Nephron (organoid): Measurements from ENCODE around the gene ZNF738.
"Not testable (repeated sequence)": the region's sequence is repeated elsewhere in the genome, so short reads cannot be mapped to it uniquely, and the experiment has no call there.

ENCODE experiments used
- H3K27ac Mint-ChIP-seq, 3 experiments: 2 replicates each; pipeline ENCODE4 v1.8.0; 2020; ENCODE audit warnings: mixed read lengths in 3 of 3, mild to moderate bottlenecking in 2 of 3, moderate library complexity in 1 of 3
- H3K27me3 Mint-ChIP-seq: 2 replicates; pipeline ENCODE4 v1.8.0; 2021; ENCODE audit warnings: low read depth, mild to moderate bottlenecking, moderate library complexity, mixed read lengths
- H3K36me3 Mint-ChIP-seq: 2 replicates; pipeline ENCODE4 v1.8.0; 2020; ENCODE audit warnings: low read depth, mixed read lengths
- H3K4me1 Mint-ChIP-seq: 2 replicates; pipeline ENCODE4 v1.8.0; 2020; ENCODE audit warnings: mixed read lengths
- H3K4me3 Mint-ChIP-seq, 3 experiments: 2 replicates each; pipeline ENCODE4 v1.8.0; 2020; ENCODE audit warnings: mild to moderate bottlenecking in 3 of 3, mixed read lengths in 3 of 3, moderate library complexity in 2 of 3
- H3K9me3 Mint-ChIP-seq: 2 replicates; pipeline ENCODE4 v1.8.0; 2020; ENCODE audit warnings: mixed read lengths
- TF ChIP-seq, protein P1 (sequence below), 3 experiments: fragments of 200-600 bp; sonication (generic); IDR thresholded peaks; one replicate each; pipeline ENCODE4 v1.5.0; 2021; ENCODE audit warnings: antibody characterized with exemption in 3 of 3; ENCODE audit not compliant: unreplicated experiment in 3 of 3

Gene ZNF738

DNA sequence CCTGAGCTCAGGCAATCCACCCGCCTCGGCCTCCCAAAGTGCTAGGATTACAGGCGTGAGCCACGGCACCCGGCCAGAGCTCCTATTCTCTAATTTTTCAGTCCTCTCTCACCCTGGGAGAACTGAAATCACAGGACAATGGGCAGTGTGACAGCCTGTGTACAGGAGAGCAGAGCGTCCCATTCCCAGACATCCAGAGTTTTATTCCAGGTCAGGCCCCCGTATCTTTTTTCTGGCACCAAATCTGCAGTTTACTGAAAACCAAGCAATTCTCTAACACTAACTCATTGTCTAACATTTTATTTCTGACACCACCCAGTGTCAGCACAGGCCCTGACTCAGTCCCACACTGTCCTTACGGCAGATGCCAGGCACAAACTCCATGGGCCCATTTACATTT, 36.3 kb upstream of the ZNF738 start:
- peaks cover 51% of the 10 kb centered on the region for H3K9me3 Mint-ChIP-seq

DNA sequence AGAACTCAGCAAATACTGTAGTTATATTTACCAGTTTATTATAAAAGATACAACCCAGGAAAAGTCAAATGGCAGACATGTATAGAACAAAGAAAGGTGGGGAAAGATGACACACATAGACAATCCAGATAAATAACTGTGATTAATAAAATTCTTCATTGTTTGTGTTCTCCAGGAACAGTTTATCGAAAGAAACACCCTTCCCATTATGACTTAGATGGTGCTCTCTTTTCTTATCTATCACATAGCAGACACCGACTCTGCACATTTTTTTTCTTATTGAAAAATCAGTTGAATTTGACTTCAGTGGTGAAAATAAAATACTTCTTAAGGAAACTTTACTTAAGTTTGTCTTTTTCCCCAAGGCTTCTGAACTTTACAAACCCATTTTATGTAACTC, 35.8 kb upstream of the ZNF738 start:
- H3K4me1 Mint-ChIP-seq = peaks cover 5% of the 10 kb centered on the region
- H3K36me3 Mint-ChIP-seq = peaks cover 95% of the 10 kb centered on the region
- peaks cover 47% of the 10 kb centered on the region for H3K9me3 Mint-ChIP-seq
- TF ChIP-seq, protein P1, sequence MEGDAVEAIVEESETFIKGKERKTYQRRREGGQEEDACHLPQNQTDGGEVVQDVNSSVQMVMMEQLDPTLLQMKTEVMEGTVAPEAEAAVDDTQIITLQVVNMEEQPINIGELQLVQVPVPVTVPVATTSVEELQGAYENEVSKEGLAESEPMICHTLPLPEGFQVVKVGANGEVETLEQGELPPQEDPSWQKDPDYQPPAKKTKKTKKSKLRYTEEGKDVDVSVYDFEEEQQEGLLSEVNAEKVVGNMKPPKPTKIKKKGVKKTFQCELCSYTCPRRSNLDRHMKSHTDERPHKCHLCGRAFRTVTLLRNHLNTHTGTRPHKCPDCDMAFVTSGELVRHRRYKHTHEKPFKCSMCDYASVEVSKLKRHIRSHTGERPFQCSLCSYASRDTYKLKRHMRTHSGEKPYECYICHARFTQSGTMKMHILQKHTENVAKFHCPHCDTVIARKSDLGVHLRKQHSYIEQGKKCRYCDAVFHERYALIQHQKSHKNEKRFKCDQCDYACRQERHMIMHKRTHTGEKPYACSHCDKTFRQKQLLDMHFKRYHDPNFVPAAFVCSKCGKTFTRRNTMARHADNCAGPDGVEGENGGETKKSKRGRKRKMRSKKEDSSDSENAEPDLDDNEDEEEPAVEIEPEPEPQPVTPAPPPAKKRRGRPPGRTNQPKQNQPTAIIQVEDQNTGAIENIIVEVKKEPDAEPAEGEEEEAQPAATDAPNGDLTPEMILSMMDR (IDR thresholded peaks at IDR 0.05; ENCODE audit: unreplicated experiment in 3 of 3) = no peak
- H3K4me3 Mint-ChIP-seq = no peak overlapping the region
- H3K27ac Mint-ChIP-seq = no peak overlapping the region
- no peaks in the 10 kb centered on the region for H3K27me3 Mint-ChIP-seq

More for the DNA sequence above, 36.3 kb upstream of the ZNF738 start:
- peaks cover under 1% of the 10 kb centered on the region for H3K4me1 Mint-ChIP-seq
- TF ChIP-seq, protein P1 (IDR thresholded peaks at IDR 0.05; ENCODE audit: unreplicated experiment in 3 of 3) = no peak
- H3K36me3 Mint-ChIP-seq = peaks cover 95% of the 10 kb centered on the region
- no peak overlapping the region for H3K4me3 Mint-ChIP-seq
- no peak overlapping the region for H3K27ac Mint-ChIP-seq
- no peaks in the 10 kb centered on the region for H3K27me3 Mint-ChIP-seq

DNA sequence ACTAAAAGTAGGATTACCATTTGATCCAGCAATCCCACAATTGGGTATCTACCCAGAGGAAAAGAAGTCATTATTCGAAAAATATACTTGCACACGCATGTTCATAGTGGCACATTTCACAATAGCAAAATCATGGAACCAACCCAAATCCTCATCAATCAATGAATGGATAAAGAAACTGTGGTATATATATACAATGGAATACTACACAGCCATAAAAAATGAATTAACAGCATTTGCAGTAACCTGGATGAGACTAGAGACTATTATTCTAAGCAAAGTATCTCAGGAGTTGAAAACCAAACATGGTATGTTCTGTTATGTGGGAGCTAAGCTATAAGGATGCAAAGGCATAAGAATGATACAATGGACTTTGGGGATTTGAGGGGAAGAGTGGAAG, 32.6 kb upstream of the ZNF738 start:
- H3K4me1 Mint-ChIP-seq = peaks cover 13% of the 10 kb centered on the region
- TF ChIP-seq, protein P1 (IDR thresholded peaks at IDR 0.05; ENCODE audit: unreplicated experiment in 3 of 3) = no peak
- no peaks in the 10 kb centered on the region for H3K27me3 Mint-ChIP-seq
- H3K9me3 Mint-ChIP-seq = peaks cover 39% of the 10 kb centered on the region
- peak overlapping the region; percentile 53 to 80 (median 55) for H3K4me3 Mint-ChIP-seq
- peaks cover 80% of the 10 kb centered on the region for H3K36me3 Mint-ChIP-seq
- H3K27ac Mint-ChIP-seq = peak overlapping the region in 1 of 3 experiments; percentile 71

DNA sequence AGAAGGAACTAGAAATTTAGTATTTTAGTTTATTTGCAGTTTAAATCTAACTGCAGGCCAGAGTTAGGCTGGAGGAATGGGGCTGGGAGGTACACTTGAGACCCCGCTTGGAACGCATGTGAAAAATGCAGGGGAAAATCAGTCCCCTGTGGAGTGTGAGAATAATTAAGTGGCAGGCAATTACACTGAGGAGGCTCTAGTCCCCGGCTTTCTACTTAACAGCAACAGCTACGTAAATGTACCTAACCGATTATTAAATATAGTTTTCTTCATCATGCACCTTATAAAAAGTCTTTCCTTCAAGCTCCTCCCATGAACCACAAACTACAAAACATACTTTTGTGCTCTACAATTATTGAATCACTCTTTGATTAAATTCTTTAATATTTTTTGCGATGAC, 30.4 kb upstream of the ZNF738 start:
- peaks cover 13% of the 10 kb centered on the region for H3K4me1 Mint-ChIP-seq
- peak overlapping the region; percentile 99 to 100 (median 99) for H3K27ac Mint-ChIP-seq
- H3K4me3 Mint-ChIP-seq = peak overlapping the region; percentile 98 to 100 (median 100)
- no peaks in the 10 kb centered on the region for H3K27me3 Mint-ChIP-seq
- TF ChIP-seq, protein P1 (IDR thresholded peaks at IDR 0.05; ENCODE audit: unreplicated experiment in 3 of 3) = no peak
- H3K36me3 Mint-ChIP-seq = peaks cover 58% of the 10 kb centered on the region
- peaks cover 23% of the 10 kb centered on the region for H3K9me3 Mint-ChIP-seq

DNA sequence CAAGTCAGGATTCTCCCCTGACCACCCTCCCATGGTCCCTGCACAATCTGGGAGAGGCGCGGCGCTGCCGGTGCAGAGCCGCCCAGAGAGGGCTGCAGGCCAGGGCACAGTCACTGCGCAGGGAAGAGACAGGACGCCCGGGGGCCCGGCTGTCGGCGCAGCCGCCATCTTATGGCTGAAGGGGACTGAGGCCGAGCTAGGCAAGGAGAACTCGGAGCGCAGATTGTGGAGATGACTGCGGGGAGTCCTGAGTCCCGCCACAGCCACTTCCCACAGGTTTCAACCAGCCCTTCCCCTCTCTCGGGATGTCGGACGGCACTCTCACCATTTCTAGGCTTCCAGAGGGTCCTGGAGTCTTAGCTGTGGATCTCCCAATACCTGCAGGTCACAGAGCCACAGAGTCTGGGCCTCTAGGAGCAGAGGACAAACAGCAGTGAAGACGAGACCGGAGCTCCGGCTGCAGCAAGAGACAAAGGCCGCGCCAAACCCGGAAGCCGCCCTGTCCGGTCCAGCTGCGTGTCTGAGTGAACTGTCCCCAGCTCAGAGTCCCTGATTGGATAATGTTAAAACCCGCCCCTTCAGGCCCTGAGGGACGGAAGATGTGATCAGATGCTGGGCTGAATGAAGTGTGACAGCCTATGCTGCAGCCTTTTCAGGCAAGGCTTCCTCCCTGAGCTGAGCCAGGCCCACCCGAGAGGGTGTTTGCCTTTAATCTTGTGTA, 29.8 kb upstream of the ZNF738 start, which contains the start of gene ZNF708:
TSS of gene ZNF708 (minus strand) at position 526 of the 721 bp plus-strand sequence. CDS start at position 328, 198 bp downstream.
- no peaks in the 10 kb centered on the region for H3K27me3 Mint-ChIP-seq
- peak within 1 kb of the TSS; percentile 98 to 100 (median 100) for H3K4me3 Mint-ChIP-seq
- peaks cover 51% of the 10 kb centered on the region for H3K36me3 Mint-ChIP-seq
- H3K4me1 Mint-ChIP-seq = peaks cover 13% of the 10 kb centered on the region
- TF ChIP-seq, protein P1 (IDR thresholded peaks at IDR 0.05; ENCODE audit: unreplicated experiment in 3 of 3) = no peak
- H3K9me3 Mint-ChIP-seq = peaks cover 21% of the 10 kb centered on the region
- H3K27ac Mint-ChIP-seq = peak within 1 kb of the TSS; percentile 99 to 100 (median 99)

DNA sequence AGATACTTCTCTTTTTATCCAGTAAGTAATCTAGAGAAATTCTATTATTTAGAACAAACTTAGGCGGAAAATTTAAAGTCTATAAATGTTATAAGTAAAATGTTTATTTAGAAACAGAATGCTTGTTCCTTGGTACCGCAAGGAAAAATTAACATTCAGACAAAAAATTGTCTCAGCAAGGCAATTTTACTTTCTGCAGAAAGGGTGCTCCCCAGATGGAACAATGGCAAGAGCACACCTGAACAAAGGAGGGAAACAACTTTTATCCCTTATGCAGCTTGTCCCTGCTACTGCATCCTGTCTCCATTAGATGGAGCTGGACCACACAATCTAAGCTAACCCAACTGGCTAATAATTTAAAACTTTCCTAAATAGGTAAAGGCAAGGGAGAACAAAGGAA, 23.1 kb upstream of the ZNF738 start:
- Mint-ChIP-seq H3K4me1 (no peaks in the 10 kb centered on the region), H3K9me3 (peaks cover 27% of the 10 kb centered on the region), H3K27me3 (no peaks in the 10 kb centered on the region), H3K4me3 (no peak overlapping the region), H3K27ac (no peak overlapping the region), H3K36me3 (no peaks in the 10 kb centered on the region)
- TF ChIP-seq, protein P1 (IDR thresholded peaks at IDR 0.05; ENCODE audit: unreplicated experiment in 3 of 3) = peak in 1 of 3 experiments; percentile 7

DNA sequence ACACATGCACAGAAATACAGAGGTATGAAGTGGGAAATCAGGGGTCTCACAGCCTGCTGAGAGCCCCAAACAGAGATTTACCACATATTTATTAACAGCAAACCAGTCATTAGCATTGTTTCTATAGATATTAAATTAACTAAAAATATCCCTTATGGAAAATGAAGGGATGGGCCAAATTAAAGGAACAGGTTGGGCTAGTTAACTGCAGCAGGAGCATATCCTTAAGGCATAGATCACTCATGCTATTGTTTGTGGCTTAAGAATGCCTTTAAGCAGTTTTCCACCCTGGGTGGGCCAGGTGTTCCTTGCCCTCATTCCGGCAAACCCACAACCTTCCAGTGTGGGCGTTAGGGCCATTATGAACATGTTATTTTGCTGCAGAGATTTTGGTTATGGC, 14.0 kb upstream of the ZNF738 start:
- not testable (repeated sequence) for H3K4me3 Mint-ChIP-seq

More for the DNA sequence above, 14.0 kb upstream of the ZNF738 start:
- not testable (repeated sequence) for H3K27ac Mint-ChIP-seq, H3K36me3 Mint-ChIP-seq, H3K4me1 Mint-ChIP-seq, H3K27me3 Mint-ChIP-seq
- peaks cover 15% of the 10 kb centered on the region for H3K9me3 Mint-ChIP-seq
